ENCODE results near the gene CPA4. TPM values are rescaled to one million over a fixed set of nuclear protein-coding genes. Genes with fewer than 3 reads are reported as not detected.

CPA4 gene
- total RNA-seq, 1 donor: 28.2 TPM

DNA sequence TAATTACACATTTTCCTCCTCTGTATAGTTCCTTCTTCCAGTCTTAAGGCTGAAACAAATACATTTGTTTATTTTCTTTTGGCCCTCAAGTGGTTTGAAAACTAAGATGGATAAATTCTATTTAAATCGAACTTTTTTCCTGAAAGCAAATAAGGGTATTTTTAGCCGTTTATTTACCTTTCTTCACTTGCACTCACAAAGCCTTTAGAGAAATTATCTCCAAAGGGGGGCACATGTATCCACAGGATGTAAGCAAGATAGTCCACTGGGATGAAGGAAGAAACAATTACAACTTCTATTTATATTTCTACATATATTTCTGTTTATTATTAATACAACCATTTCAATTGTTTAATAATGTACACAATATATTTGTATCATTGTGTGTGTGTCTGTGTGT lies 10.2 kb downstream of the CPA4 start:
- Histone ChIP-seq H3K4me2 (ENCODE audit: insufficient read depth, low read length) (no peak overlapping the region), H4K20me1 (ENCODE audit: insufficient read depth, low read length) (no peaks in the 10 kb centered on the region), H2AFZ (ENCODE audit: low read length) (no peak overlapping the region), H3K9me3 (ENCODE audit: low read depth, low read length) (no peaks in the 10 kb centered on the region), H3K4me3 (ENCODE audit: insufficient read depth, low read length) (no peak overlapping the region), H3K27ac (ENCODE audit: low read depth, low read length) (no peak overlapping the region), H3K36me3 (ENCODE audit: insufficient read depth, low read length) (peaks cover 15% of the 10 kb centered on the region), H3K4me1 (ENCODE audit: insufficient read depth, low read length) (no peaks in the 10 kb centered on the region), H3K79me2 (ENCODE audit: insufficient read depth, low read length) (no peaks in the 10 kb centered on the region), H3K27me3 (ENCODE audit: insufficient read depth, low read length) (no peaks in the 10 kb centered on the region)
- no peak for DNase-seq (ENCODE audit: insufficient read length, low spot score, missing footprints)
- TF ChIP-seq, protein P1, sequence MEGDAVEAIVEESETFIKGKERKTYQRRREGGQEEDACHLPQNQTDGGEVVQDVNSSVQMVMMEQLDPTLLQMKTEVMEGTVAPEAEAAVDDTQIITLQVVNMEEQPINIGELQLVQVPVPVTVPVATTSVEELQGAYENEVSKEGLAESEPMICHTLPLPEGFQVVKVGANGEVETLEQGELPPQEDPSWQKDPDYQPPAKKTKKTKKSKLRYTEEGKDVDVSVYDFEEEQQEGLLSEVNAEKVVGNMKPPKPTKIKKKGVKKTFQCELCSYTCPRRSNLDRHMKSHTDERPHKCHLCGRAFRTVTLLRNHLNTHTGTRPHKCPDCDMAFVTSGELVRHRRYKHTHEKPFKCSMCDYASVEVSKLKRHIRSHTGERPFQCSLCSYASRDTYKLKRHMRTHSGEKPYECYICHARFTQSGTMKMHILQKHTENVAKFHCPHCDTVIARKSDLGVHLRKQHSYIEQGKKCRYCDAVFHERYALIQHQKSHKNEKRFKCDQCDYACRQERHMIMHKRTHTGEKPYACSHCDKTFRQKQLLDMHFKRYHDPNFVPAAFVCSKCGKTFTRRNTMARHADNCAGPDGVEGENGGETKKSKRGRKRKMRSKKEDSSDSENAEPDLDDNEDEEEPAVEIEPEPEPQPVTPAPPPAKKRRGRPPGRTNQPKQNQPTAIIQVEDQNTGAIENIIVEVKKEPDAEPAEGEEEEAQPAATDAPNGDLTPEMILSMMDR (IDR thresholded peaks at IDR 0.05; ENCODE audit: extremely low read depth, low read depth, low read length): no peak

DNA sequence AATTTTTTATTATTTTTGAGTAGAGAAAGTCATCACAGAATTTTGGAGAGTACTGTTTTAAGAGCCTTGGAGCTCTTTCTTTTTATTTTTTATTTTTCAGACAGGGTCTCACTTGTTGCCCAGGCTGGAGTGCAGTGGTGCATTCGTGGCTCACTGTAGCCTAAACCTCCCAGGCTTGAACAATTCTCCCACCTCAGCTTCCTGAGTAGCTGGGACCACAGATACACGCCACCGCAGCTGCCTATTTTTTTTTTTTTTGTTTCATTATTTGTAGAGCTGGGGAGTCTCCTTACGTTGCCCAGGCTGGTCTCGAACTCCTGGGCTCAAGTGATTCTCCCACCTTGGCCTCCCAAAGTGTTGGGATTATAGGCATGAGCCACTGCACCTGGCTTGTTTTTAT lies 10.6 kb downstream of the CPA4 start:
- H3K27ac ChIP-seq (ENCODE audit: low read depth, low read length): no peak overlapping the region
- TF ChIP-seq, protein P1 (IDR thresholded peaks at IDR 0.05; ENCODE audit: extremely low read depth, low read depth, low read length): no peak
- H3K4me1 ChIP-seq (ENCODE audit: insufficient read depth, low read length): no peaks in the 10 kb centered on the region
- H3K79me2 ChIP-seq (ENCODE audit: insufficient read depth, low read length): no peaks in the 10 kb centered on the region
- DNase-seq (ENCODE audit: insufficient read length, low spot score, missing footprints): no peak
- no peak overlapping the region for H2AFZ ChIP-seq (ENCODE audit: low read length)
- H3K36me3 ChIP-seq (ENCODE audit: insufficient read depth, low read length): peaks cover 15% of the 10 kb centered on the region
- H4K20me1 ChIP-seq (ENCODE audit: insufficient read depth, low read length): no peaks in the 10 kb centered on the region
- no peak overlapping the region for H3K4me2 ChIP-seq (ENCODE audit: insufficient read depth, low read length)
- H3K4me3 ChIP-seq (ENCODE audit: insufficient read depth, low read length): no peak overlapping the region
- H3K27me3 ChIP-seq (ENCODE audit: insufficient read depth, low read length): no peaks in the 10 kb centered on the region
- no peaks in the 10 kb centered on the region for H3K9me3 ChIP-seq (ENCODE audit: low read depth, low read length)

DNA sequence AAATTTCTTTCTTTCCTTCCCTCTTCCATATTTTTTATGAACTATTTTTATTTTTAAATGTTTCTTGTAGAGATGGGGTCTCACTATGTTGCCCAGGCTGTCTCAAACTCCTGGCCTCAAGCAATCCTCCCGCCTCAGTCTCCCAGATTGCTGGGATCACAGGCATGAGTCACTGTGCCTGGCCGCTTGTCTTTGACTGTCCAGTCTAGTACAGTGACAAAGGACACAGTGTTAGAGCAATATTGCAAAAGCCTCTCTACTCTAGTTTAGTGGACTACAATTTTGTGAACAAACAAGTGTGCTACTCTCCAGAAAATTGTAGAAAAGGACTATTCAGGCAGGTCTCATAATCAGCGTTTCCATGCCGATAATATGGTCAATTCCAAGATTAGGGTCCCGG lies 11.0 kb downstream of the CPA4 start:
- no peaks in the 10 kb centered on the region for H3K4me1 ChIP-seq (ENCODE audit: insufficient read depth, low read length)
- no peaks in the 10 kb centered on the region for H3K27me3 ChIP-seq (ENCODE audit: insufficient read depth, low read length)
- DNase-seq (ENCODE audit: insufficient read length, low spot score, missing footprints): no peak
- H2AFZ ChIP-seq (ENCODE audit: low read length): no peak overlapping the region
- TF ChIP-seq, protein P1 (IDR thresholded peaks at IDR 0.05; ENCODE audit: extremely low read depth, low read depth, low read length): no peak
- no peak overlapping the region for H3K27ac ChIP-seq (ENCODE audit: low read depth, low read length)
- H4K20me1 ChIP-seq (ENCODE audit: insufficient read depth, low read length): no peaks in the 10 kb centered on the region
- peaks cover 15% of the 10 kb centered on the region for H3K36me3 ChIP-seq (ENCODE audit: insufficient read depth, low read length)
- no peak overlapping the region for H3K4me2 ChIP-seq (ENCODE audit: insufficient read depth, low read length)
- no peaks in the 10 kb centered on the region for H3K9me3 ChIP-seq (ENCODE audit: low read depth, low read length)
- no peak overlapping the region for H3K4me3 ChIP-seq (ENCODE audit: insufficient read depth, low read length)
- no peaks in the 10 kb centered on the region for H3K79me2 ChIP-seq (ENCODE audit: insufficient read depth, low read length)

DNA sequence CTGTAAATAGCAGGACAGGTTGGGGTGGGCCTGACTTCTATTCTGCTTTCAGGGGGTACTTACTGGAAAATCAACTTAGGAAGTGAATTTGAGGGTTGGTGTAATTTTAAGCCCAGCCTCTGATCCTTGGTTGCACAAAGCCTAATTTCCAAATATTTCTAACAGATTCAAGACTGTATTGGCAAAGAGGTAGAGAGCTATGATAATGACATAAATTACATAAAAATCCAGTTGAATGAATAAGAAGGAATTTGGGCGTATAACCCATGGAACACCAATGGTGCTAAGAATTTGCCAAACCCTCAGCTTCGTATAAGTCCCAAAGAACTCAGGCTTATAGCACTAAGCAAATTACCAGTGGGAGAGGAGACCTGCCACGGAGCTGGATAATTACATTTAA lies 11.9 kb downstream of the CPA4 start:
- H3K4me2 ChIP-seq (ENCODE audit: insufficient read depth, low read length): no peak overlapping the region
- no peaks in the 10 kb centered on the region for H4K20me1 ChIP-seq (ENCODE audit: insufficient read depth, low read length)
- H3K27me3 ChIP-seq (ENCODE audit: insufficient read depth, low read length): no peaks in the 10 kb centered on the region
- peaks cover 13% of the 10 kb centered on the region for H3K36me3 ChIP-seq (ENCODE audit: insufficient read depth, low read length)
- H2AFZ ChIP-seq (ENCODE audit: low read length): no peak overlapping the region
- H3K9me3 ChIP-seq (ENCODE audit: low read depth, low read length): no peaks in the 10 kb centered on the region
- H3K79me2 ChIP-seq (ENCODE audit: insufficient read depth, low read length): no peaks in the 10 kb centered on the region
- DNase-seq (ENCODE audit: insufficient read length, low spot score, missing footprints): no peak
- TF ChIP-seq, protein P1 (IDR thresholded peaks at IDR 0.05; ENCODE audit: extremely low read depth, low read depth, low read length): no peak
- H3K4me1 ChIP-seq (ENCODE audit: insufficient read depth, low read length): no peaks in the 10 kb centered on the region
- H3K4me3 ChIP-seq (ENCODE audit: insufficient read depth, low read length): no peak overlapping the region
- H3K27ac ChIP-seq (ENCODE audit: low read depth, low read length): no peak overlapping the region
